ENCODE data around the gene ATP6V0B.

ATP6V0B gene

DNA sequence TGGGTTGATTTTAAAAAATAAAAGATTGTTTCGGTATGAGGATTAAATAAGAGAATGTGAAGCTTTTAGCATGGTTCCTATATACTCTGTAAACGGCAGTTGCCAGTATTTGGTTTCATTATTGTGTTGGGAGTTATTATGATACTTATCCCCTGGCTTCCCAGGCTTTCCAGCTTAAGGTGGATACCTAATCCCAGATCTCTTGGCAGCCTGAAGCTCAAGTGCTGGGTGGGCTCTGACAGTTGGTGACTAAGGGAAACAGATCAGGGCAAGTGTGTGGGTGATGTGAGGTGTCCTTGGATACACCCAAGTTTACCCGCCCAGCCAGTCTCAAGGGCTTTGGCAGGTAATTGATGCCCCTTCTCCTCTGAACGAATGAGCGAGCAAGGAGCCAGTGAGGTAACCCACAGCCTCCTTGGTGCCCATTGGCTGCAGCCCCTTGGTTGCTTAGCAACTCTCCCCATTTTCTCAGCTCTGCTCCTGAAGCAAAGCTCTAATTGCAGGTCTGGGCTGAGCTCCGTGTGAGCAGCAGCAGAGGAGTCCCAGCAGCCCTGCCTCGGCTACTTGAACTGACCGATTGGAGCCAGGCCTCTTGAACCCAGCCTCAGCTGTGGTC lies 21.9 kb upstream of the ATP6V0B start:
- H3K4me3 ChIP-seq (ENCODE audit: control insufficient read depth, low read depth, low read length) = no peak overlapping the region
- DNase-seq (ENCODE audit: low read depth) = no peak
- TF ChIP-seq, protein P1, sequence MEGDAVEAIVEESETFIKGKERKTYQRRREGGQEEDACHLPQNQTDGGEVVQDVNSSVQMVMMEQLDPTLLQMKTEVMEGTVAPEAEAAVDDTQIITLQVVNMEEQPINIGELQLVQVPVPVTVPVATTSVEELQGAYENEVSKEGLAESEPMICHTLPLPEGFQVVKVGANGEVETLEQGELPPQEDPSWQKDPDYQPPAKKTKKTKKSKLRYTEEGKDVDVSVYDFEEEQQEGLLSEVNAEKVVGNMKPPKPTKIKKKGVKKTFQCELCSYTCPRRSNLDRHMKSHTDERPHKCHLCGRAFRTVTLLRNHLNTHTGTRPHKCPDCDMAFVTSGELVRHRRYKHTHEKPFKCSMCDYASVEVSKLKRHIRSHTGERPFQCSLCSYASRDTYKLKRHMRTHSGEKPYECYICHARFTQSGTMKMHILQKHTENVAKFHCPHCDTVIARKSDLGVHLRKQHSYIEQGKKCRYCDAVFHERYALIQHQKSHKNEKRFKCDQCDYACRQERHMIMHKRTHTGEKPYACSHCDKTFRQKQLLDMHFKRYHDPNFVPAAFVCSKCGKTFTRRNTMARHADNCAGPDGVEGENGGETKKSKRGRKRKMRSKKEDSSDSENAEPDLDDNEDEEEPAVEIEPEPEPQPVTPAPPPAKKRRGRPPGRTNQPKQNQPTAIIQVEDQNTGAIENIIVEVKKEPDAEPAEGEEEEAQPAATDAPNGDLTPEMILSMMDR (conservative IDR thresholded peaks at IDR 0.05; ENCODE audit: control insufficient read depth, insufficient read depth, low read depth, low read length) = no peak

DNA sequence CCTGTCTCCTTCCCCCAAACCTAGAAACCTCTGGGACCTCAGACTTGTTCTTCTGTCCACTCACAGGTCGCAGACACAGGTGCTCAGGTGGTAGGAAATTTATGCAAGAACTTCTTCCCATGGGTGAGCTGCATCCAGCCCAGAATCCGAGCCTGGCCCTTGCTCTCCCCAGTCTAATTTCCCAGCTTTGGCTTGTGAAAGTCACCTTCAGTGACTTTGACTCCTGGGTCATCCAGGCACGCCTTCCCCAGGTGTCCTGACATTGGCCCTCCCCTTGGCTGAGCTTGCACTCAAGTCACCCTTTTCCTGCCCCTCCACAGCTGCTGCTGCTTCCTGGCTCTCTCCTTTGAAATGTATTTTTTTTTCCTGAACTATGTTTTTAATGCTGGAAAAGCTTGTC lies 21.4 kb upstream of the ATP6V0B start:
- no peak for DNase-seq (ENCODE audit: low read depth)
- TF ChIP-seq, protein P1 (conservative IDR thresholded peaks at IDR 0.05; ENCODE audit: control insufficient read depth, insufficient read depth, low read depth, low read length) = no peak
- H3K4me3 ChIP-seq (ENCODE audit: control insufficient read depth, low read depth, low read length) = no peak overlapping the region

DNA sequence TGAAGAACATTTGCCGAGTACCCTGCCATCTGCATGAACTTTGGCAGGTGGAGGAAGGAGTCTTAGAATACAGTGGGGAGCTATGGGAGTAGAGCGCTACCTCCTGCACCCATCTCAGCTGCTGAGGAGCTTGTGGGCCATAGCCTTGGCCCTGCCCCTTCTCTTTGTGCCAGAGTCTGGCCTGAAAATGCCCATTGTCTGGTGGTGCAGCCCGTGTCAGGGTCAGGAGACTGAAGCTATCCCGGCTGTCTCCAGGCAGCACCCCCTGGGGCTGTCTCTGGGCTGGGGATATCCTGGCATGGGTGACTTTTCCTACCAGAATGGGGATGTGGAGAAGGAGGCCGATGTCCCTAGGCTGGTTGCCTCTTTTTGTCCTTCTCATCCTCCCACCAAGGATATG lies 20.7 kb upstream of the ATP6V0B start:
- DNase-seq (ENCODE audit: low read depth) = no peak
- TF ChIP-seq, protein P1 (conservative IDR thresholded peaks at IDR 0.05; ENCODE audit: control insufficient read depth, insufficient read depth, low read depth, low read length) = no peak
- no peak overlapping the region for H3K4me3 ChIP-seq (ENCODE audit: control insufficient read depth, low read depth, low read length)

DNA sequence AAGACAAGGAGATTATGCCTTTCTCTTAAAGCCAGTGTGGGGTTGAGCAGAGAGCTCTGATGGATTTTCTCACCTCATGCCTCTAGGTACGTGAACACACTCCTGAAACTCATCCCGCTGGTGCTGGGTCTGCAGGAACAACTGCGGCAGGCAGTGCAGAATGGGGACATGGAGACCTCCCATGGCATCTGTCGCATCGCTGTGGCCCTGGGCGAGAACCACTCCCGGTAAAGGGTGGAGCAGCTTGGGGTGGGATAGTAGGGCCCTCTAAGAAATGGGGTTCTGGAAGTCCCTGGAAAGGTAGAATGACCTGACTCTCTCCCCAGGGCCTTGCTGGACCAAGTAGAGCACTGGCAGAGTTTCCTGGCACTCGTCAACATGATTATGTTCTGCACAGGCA lies 18.5 kb upstream of the ATP6V0B start:
- no peak overlapping the region for H3K4me3 ChIP-seq (ENCODE audit: control insufficient read depth, low read depth, low read length)
- TF ChIP-seq, protein P1 (conservative IDR thresholded peaks at IDR 0.05; ENCODE audit: control insufficient read depth, insufficient read depth, low read depth, low read length) = no peak
- DNase-seq (ENCODE audit: low read depth) = no peak

DNA sequence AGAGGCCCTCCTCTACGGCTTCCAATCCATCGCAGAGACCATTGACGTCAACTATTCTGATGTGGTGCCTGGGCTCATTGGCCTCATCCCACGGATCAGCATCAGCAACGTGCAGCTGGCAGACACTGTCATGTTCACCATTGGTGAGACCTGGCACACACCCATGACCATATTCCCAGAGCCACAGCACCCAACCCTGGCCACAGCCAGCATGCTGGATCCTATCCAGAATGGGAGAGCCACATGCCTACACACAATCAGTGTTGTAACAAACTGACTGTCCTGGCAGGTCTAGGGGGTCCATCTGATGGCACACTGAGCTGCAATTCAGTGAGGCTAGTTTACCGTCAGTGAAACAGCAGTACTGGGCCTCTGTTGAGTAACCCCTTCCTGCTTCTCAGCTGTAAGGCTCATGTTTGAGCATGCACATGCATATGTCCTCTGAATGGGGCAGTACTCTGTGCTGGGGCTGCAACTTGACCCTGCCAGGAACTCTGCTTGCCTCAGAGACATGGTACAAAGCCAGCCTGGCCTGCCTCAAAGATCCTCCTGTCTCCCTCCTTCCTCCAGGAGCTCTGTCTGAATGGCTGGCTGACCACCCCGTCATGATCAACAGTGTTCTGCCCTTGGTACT lies 17.2 kb upstream of the ATP6V0B start:
- H3K4me3 ChIP-seq (ENCODE audit: control insufficient read depth, low read depth, low read length) = no peak overlapping the region
- no peak for DNase-seq (ENCODE audit: low read depth)
- TF ChIP-seq, protein P1 (conservative IDR thresholded peaks at IDR 0.05; ENCODE audit: control insufficient read depth, insufficient read depth, low read depth, low read length) = no peak

DNA sequence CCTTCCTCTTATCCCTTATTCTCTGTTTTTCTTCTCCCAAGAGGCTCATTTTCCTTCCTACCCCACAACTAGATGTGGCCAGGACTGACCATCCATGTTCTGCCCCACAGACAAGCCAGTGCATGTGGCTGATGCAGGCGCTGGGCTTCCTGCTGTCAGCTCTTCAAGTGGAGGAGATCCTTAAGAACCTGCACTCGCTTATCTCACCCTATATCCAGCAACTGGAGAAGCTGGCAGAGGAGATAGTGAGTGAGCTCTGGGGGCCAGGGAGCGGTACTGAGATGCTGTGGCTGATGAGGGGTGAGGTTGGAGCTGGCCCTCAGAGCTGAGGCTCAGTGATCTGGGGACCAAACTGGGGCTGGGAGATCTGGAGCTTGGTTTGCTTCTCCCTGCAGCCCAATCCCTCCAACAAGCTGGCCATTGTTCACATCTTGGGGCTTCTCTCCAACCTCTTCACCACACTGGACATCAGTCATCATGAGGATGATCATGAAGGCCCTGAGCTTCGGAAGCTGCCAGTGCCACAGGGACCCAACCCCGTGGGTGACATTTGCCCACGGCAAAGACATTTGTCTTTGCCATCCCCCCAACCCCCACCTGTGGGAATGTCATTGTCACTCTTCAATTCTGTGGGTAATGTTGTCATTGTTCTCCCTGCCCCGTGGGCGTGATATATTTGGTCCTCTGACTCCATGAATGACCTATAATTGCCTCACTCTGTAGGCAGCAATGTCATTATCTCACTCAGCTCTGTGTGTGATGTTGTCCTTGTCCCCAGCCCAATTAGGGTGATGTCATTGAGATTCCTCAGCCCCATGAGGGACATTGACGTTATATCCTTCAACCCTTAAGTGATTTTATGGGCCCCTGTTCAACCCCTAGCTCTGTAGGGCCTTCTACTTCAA lies 16.2 kb upstream of the ATP6V0B start:
- no peak overlapping the region for H3K4me3 ChIP-seq (ENCODE audit: control insufficient read depth, low read depth, low read length)
- TF ChIP-seq, protein P1 (conservative IDR thresholded peaks at IDR 0.05; ENCODE audit: control insufficient read depth, insufficient read depth, low read depth, low read length) = no peak
- DNase-seq (ENCODE audit: low read depth) = no peak

Data from fibroblast of mammary gland (primary cell).